WTC11 (cell line): ENCODE measurements around the gene COG1. TPM values are rescaled to one million over a fixed set of nuclear protein-coding genes. Genes with fewer than 3 reads are reported as not detected.
A peak's percentile ranks its signal among the peaks of the same experiment; 100 is the strongest.

Experiments
- ATAC-seq: fragments of 200-7000 bp; cut with Tn5 transposase; 2 replicates; pipeline ENCODE4 v1.10.0; 2021; ENCODE audit warnings: mild to moderate bottlenecking, moderate library complexity
- CTCF ChIA-PET: fragments of 300-600 bp; sonication (Branson Sonifier 250); formaldehyde crosslinking; loops from one replicate; lab custom pipeline; 2021; ENCODE audit warnings: antibody characterized with exemption; lab: Charles Lee
- POLR2A ChIA-PET: fragments of 350-600 bp; sonication (Branson Sonifier 250); formaldehyde crosslinking; loops from one replicate; lab custom pipeline; 2021; ENCODE audit warnings: antibody characterized with exemption; lab: Charles Lee
- DNase-seq: peaks from one replicate; pipeline ENCODE4 v3.0.0; 2021; ENCODE audit warnings: low spot score
- H3K27ac Mint-ChIP-seq: 2 replicates; pipeline ENCODE4 v1.8.0; 2021; ENCODE audit warnings: mixed read lengths
- H3K27me3 Mint-ChIP-seq: 2 replicates; pipeline ENCODE4 v1.8.0; 2021; ENCODE audit warnings: low read depth, mild to moderate bottlenecking, moderate library complexity, mixed read lengths
- H3K36me3 Mint-ChIP-seq: 2 replicates; pipeline ENCODE4 v1.8.0; 2021; ENCODE audit warnings: mixed read lengths
- H3K4me1 Mint-ChIP-seq: 2 replicates; pipeline ENCODE4 v1.8.0; 2022; ENCODE audit warnings: mixed read lengths
- H3K4me3 Mint-ChIP-seq: 2 replicates; pipeline ENCODE4 v1.8.0; 2021; ENCODE audit warnings: mild to moderate bottlenecking, moderate library complexity, mixed read lengths
- H3K9me3 Mint-ChIP-seq: 2 replicates; pipeline ENCODE4 v1.8.0; 2021; ENCODE audit warnings: mixed read lengths
- AR ChIP-seq: fragments of 250-450 bp; sonication (Bioruptor Pico); IDR thresholded peaks from 2 replicates; pipeline ENCODE4 v1.9.0; 2021; ENCODE audit warnings: mild to moderate bottlenecking
- ATF6 ChIP-seq: sonication (generic); formaldehyde crosslinking; IDR thresholded peaks from 2 replicates; pipeline ENCODE4 v1.8.1; 2023; ENCODE audit warnings: mild to moderate bottlenecking, missing genetic modification reagents
- CTCF ChIP-seq: fragments of 200-600 bp; IDR thresholded peaks from 2 replicates; pipeline ENCODE4 v1.8.0; 2022; ENCODE audit warnings: antibody characterized with exemption
- E2F5 ChIP-seq: sonication (generic); formaldehyde crosslinking; IDR thresholded peaks from 2 replicates; pipeline ENCODE4 v1.8.1; 2022; ENCODE audit warnings: mild to moderate bottlenecking, moderate library complexity, missing genetic modification reagents
- EMX1 ChIP-seq: fragments of 250-450 bp; sonication (Bioruptor Pico); IDR thresholded peaks from 2 replicates; pipeline ENCODE4 v1.8.0; 2021; ENCODE audit warnings: mild to moderate bottlenecking
- IRF1 ChIP-seq: sonication (generic); formaldehyde crosslinking; IDR thresholded peaks from 2 replicates; pipeline ENCODE4 v1.8.0; 2023; ENCODE audit warnings: missing genetic modification reagents
- MXD4 ChIP-seq: fragments of 250-450 bp; sonication (Bioruptor Pico); IDR thresholded peaks from 2 replicates; pipeline ENCODE4 v1.8.0; 2021; ENCODE audit warnings: mild to moderate bottlenecking, moderate library complexity, borderline replicate concordance
- SOX15 ChIP-seq: fragments of 250-450 bp; sonication (Bioruptor Pico); IDR thresholded peaks from 2 replicates; pipeline ENCODE4 v1.9.0; 2021; ENCODE audit warnings: mild to moderate bottlenecking
- TCF7 ChIP-seq: sonication (generic); formaldehyde crosslinking; IDR thresholded peaks from 2 replicates; pipeline ENCODE4 v1.8.0; 2022; ENCODE audit warnings: mild to moderate bottlenecking, low read depth, missing genetic modification reagents, moderate library complexity
- TEAD4 ChIP-seq: sonication (generic); formaldehyde crosslinking; IDR thresholded peaks from 2 replicates; pipeline ENCODE4 v1.8.0; 2022; ENCODE audit warnings: mild to moderate bottlenecking, missing genetic modification reagents
- USF1 ChIP-seq: sonication (generic); formaldehyde crosslinking; IDR thresholded peaks from 2 replicates; pipeline ENCODE4 v1.8.0; 2022; ENCODE audit warnings: mild to moderate bottlenecking, missing genetic modification reagents
- ZNF138 ChIP-seq: sonication (generic); formaldehyde crosslinking; conservative IDR thresholded peaks from 2 replicates; pipeline ENCODE4 v1.8.1; 2022; ENCODE audit warnings: mild to moderate bottlenecking, moderate library complexity, missing genetic modification reagents
- ZNF263 ChIP-seq: sonication (generic); formaldehyde crosslinking; IDR thresholded peaks from 2 replicates; pipeline ENCODE4 v1.8.1; 2022; ENCODE audit warnings: low read depth, mild to moderate bottlenecking, moderate library complexity, missing genetic modification reagents
- ZSCAN18 ChIP-seq: fragments of 250-450 bp; sonication (Bioruptor Pico); IDR thresholded peaks from 2 replicates; pipeline ENCODE4 v2.1.2; 2022; ENCODE audit warnings: mild to moderate bottlenecking, moderate library complexity
- total RNA-seq: library from RNA; stranded (reverse); gene quantifications from 3 replicates; pipeline ENCODE4 v1.2.3, GENCODE V29; 2021

The COG1 gene
- total RNA-seq, 1 experiment from 2014 or later: 22.6 TPM

GRCh38 chr17:73231841-73232586 lies 39.2 kb downstream of the COG1 start (continued):
- TF ChIP-seq E2F5 (CRISPR knock-in tag): 0 out of 2 replicates have a peak, but pooled peaks have one; percentile 7
- TF ChIP-seq MXD4 (CRISPR knock-in tag): no peak
- TF ChIP-seq, all 79 proteins: peak for 14

GRCh38 chr17:73232587-73233373 lies 39.9 kb downstream of the COG1 start:
- Mint-ChIP-seq H3K27me3 (no peaks in the 10 kb centered on the region), H3K4me1 (peaks cover 40% of the 10 kb centered on the region), H3K36me3 (peaks cover 20% of the 10 kb centered on the region)
- TF ChIP-seq TEAD4 (CRISPR knock-in tag) (no peak), ZNF263 (CRISPR knock-in tag) (peak; percentile 21; the same call in 1 of the 2 replicates), USF1 (CRISPR knock-in tag) (no peak), SOX15 (CRISPR knock-in tag) (no peak), ATF6 (CRISPR knock-in tag) (no peak), EMX1 (CRISPR knock-in tag) (no peak), ZSCAN18 (CRISPR knock-in tag) (no peak), AR (CRISPR knock-in tag) (no peak)
- TF ChIP-seq, all 79 proteins: peak for 1
- DNase-seq: peak; percentile 38
- ChIA-PET POLR2A (interaction anchor here (0.8 to 1.3 kb wide), 4 partner anchors 10 to 109 kb away, joined by 3 to 8 read pairs (median 3); no protein-coding TSS in a partner anchor), CTCF (interaction anchor here (0.7 to 2.8 kb wide), 15 partner anchors 9 to 967 kb away, joined by 3 to 18 read pairs (median 3); partner anchors contain the start of gene COG1)
- Mint-ChIP-seq H3K9me3 (no peaks in the 10 kb centered on the region), H3K4me3 (peak overlapping the region; percentile 97), H3K27ac (peak overlapping the region; percentile 97)
- peak; percentile 46 for ATAC-seq

GRCh38 chr17:73234736-73235135 lies 41.9 kb downstream of the COG1 start:
- H3K4me1 Mint-ChIP-seq: peaks cover 22% of the 10 kb centered on the region
- no peaks in the 10 kb centered on the region for H3K27me3 Mint-ChIP-seq
- H3K36me3 Mint-ChIP-seq: peaks cover 32% of the 10 kb centered on the region
- no peak for ATAC-seq
- DNase-seq: no peak
- ChIA-PET CTCF (interaction anchor here (1.4 kb wide), 1 partner anchor 135 kb away, joined by 3 read pairs; no protein-coding TSS in a partner anchor), POLR2A (no interaction called here)
- TF ChIP-seq ZNF138 (CRISPR knock-in tag) (no peak), ATF6 (CRISPR knock-in tag) (no peak), CTCF (no peak), ZNF263 (CRISPR knock-in tag) (no peak), TCF7 (CRISPR knock-in tag) (no peak), IRF1 (CRISPR knock-in tag) (no peak)
- no peaks in the 10 kb centered on the region for H3K9me3 Mint-ChIP-seq
- no peak overlapping the region for H3K4me3 Mint-ChIP-seq
- no peak overlapping the region for H3K27ac Mint-ChIP-seq
